Activated naive CD8-positive, alpha-beta T cell treated with anti-CD3 and anti-CD28 coated beads, Interleukin-2, amount 10 ng/mL, durations not matched to agents 7 days and 5 days (primary cell): ENCODE measurements around the gene HLCS. TPM values are rescaled to one million over a fixed set of nuclear protein-coding genes. Genes with fewer than 3 reads are reported as not detected.
"Not testable (repeated sequence)": the region's sequence is repeated elsewhere in the genome, so short reads cannot be mapped to it uniquely, and the experiment has no call there.

Experiments
- ATAC-seq: fragments of 150-1000 bp; cut with Tn5 transposase; one replicate; pipeline ENCODE4 v1.10.0; 2021; ENCODE audit warnings: low read depth, moderate library complexity
- POLR2A ChIA-PET: fragments of 350-600 bp; sonication (Branson Sonifier 250); formaldehyde crosslinking; loops from one replicate; lab custom pipeline; 2021; ENCODE audit warnings: antibody characterized with exemption; lab: Charles Lee
- DNase-seq: peaks from one replicate; pipeline ENCODE4 v3.0.0; 2021
- H3K27ac Mint-ChIP-seq: one replicate; pipeline ENCODE4 v1.8.0; 2022; ENCODE audit warnings: mild to moderate bottlenecking, mixed read lengths
- H3K27me3 Mint-ChIP-seq: one replicate; pipeline ENCODE4 v1.8.0; 2022; ENCODE audit warnings: mild to moderate bottlenecking, moderate library complexity, mixed read lengths
- H3K36me3 Mint-ChIP-seq: one replicate; pipeline ENCODE4 v1.8.0; 2021; ENCODE audit warnings: mild to moderate bottlenecking, mixed read lengths
- H3K4me1 Mint-ChIP-seq: one replicate; pipeline ENCODE4 v1.8.0; 2021; ENCODE audit warnings: mixed read lengths
- H3K4me3 Mint-ChIP-seq: one replicate; pipeline ENCODE4 v1.8.0; 2022; ENCODE audit warnings: mild to moderate bottlenecking, moderate library complexity, mixed read lengths
- H3K9me3 Mint-ChIP-seq: one replicate; pipeline ENCODE4 v1.8.0; 2021; ENCODE audit warnings: mixed read lengths
- total RNA-seq, 2 experiments: library from RNA; stranded (reverse); gene quantifications; one replicate each; pipeline ENCODE4 v1.2.3, GENCODE V29; 2021

The HLCS gene
- total RNA-seq, 2 experiments from 2014 or later = 17.4 to 17.8 TPM

DNA sequence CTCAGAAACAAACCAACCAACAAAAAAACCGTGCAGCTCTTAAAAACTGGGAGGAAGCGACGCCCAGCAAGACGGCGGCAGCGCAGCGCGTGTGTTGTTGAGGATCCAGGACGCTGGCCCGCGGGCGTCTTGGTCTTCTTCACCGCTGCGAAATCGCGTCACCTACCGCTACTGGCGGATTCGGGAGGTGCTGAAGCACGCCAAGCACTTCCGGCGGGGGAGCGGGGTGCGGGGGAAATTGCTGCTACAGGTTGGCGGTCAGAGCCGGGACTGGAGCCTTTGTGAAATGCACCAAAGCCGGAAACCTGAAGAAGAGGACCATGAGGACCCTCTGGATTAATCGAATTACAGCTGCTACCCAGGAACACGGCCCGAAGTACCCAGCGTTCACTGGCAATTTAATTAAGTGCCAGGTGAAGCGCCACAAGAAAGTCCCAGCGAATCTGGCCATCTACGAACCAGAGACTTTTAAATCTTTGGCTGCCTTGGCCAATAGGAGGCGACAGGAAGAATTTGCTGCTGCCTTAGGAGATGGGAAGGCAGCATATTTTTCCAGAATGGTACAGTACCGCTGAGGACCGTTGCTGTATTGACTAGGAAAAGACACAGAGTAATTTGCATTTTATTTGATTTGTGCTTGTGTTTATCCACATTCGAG is 28.2 kb upstream of the HLCS start:
- peak overlapping the region; percentile 16 for H3K4me3 Mint-ChIP-seq
- H3K9me3 Mint-ChIP-seq = peaks cover 1% of the 10 kb centered on the region
- ATAC-seq = no peak
- POLR2A ChIA-PET = no interaction called here
- H3K36me3 Mint-ChIP-seq = no peaks in the 10 kb centered on the region
- peak; percentile 52 for DNase-seq
- H3K27ac Mint-ChIP-seq = peak overlapping the region; percentile 45
- H3K27me3 Mint-ChIP-seq = no peaks in the 10 kb centered on the region
- peaks cover 6% of the 10 kb centered on the region for H3K4me1 Mint-ChIP-seq

DNA sequence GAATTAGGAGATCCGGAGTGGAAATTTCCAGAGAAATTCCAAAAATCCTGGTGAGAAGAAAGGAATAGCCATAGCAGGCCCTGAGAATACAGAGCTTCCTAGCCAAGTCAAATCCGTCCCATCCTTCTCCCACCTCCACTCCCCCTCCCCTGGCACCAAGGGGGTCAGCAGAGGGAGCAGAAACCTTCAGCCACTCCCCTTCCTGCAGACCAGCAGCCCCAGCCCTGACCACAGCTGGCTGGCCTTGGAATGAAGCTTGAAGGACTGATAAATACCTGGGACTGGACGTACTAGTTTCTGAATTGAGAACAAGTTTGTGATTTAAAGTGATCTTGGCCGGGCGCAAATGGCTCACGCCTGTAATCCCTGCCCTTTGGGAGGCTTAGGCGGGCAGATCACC is 26.2 kb upstream of the HLCS start:
- Mint-ChIP-seq H3K4me1 (peaks cover 16% of the 10 kb centered on the region), H3K27me3 (no peaks in the 10 kb centered on the region), H3K27ac (no peak overlapping the region), H3K36me3 (no peaks in the 10 kb centered on the region), H3K4me3 (no peak overlapping the region), H3K9me3 (peaks cover 1% of the 10 kb centered on the region)
- ATAC-seq (no peak), DNase-seq (no peak)
- POLR2A ChIA-PET = interaction anchor here (1.3 kb wide), 1 partner anchor 25 kb away, joined by 3 read pairs; no protein-coding TSS in a partner anchor

- ATAC-seq (no peak), DNase-seq (no peak)
- H3K27ac Mint-ChIP-seq = peak overlapping the region; percentile 87
- H3K4me1 Mint-ChIP-seq = peaks cover 28% of the 10 kb centered on the region
- peaks cover 2% of the 10 kb centered on the region for H3K36me3 Mint-ChIP-seq
- no peaks in the 10 kb centered on the region for H3K27me3 Mint-ChIP-seq
- peak overlapping the region; percentile 88 for H3K4me3 Mint-ChIP-seq
- H3K9me3 Mint-ChIP-seq = peaks cover 1% of the 10 kb centered on the region
- POLR2A ChIA-PET = interaction anchor here (1.0 to 1.6 kb wide), 3 partner anchors 10 to 277 kb away, joined by 3 to 4 read pairs (median 3); no protein-coding TSS in a partner anchor
Observed at GRCh38 chr21:36990508-36991205, 24.2 kb upstream of the HLCS start.

- H3K27ac Mint-ChIP-seq = peak overlapping the region; percentile 91
- ATAC-seq (peak; percentile 94), DNase-seq (peak; percentile 93)
- H3K4me3 Mint-ChIP-seq = peak overlapping the region; percentile 88
- peaks cover 2% of the 10 kb centered on the region for H3K36me3 Mint-ChIP-seq
- no peaks in the 10 kb centered on the region for H3K27me3 Mint-ChIP-seq
- peaks cover 29% of the 10 kb centered on the region for H3K4me1 Mint-ChIP-seq
- POLR2A ChIA-PET = interaction anchor here (0.7 to 1.6 kb wide), 6 partner anchors 10 to 278 kb away, joined by 3 to 13 read pairs (median 4); partner anchors contain the start of gene HLCS
- H3K9me3 Mint-ChIP-seq = peaks cover 1% of the 10 kb centered on the region
Observed at GRCh38 chr21:36989699-36990507, 23.4 kb upstream of the HLCS start.

DNA sequence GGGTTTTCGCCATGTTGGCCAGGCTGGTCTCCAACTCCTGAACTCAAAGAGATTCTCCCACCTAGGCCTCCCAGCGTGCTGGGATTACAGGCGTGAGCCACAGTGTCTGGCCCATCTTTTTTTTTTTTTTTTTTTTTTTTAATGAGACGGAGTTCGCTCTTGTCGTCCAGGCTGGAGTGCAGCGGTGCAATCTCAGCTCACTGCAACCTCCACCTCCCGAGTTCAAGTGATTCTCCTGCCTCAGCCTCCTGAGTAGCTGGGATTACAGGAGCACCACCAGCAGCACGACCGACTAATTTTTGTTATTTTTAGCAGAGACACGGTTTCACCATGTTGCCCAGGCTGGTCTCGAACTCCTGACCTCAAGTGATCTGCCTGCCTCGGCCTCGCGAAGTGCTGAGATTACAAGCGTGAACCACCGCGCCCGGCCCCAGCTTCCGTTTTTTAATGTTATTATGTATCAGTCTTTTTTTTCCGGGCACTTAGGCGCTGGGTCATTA is 22.8 kb upstream of the HLCS start:
- H3K27me3 Mint-ChIP-seq, ATAC-seq, H3K36me3 Mint-ChIP-seq, DNase-seq, H3K9me3 Mint-ChIP-seq: not testable (repeated sequence)
- POLR2A ChIA-PET = interaction anchor here (0.7 to 1.6 kb wide), 6 partner anchors 10 to 279 kb away, joined by 3 to 13 read pairs (median 4); partner anchors contain the start of gene HLCS
- Mint-ChIP-seq H3K4me3 (peak overlapping the region; percentile 82), H3K27ac (peak overlapping the region; percentile 91), H3K4me1 (peaks cover 27% of the 10 kb centered on the region)

GRCh38 chr21:36988536-36988935 is 22.1 kb upstream of the HLCS start:
- Mint-ChIP-seq H3K4me3 (peak overlapping the region; percentile 26), H3K27ac (peak overlapping the region; percentile 32), H3K9me3 (peaks cover 1% of the 10 kb centered on the region), H3K27me3 (no peaks in the 10 kb centered on the region), H3K36me3 (peaks cover 2% of the 10 kb centered on the region), H3K4me1 (peaks cover 27% of the 10 kb centered on the region)
- POLR2A ChIA-PET = interaction anchor here (1.6 kb wide), 1 partner anchor 22 kb away, joined by 13 read pairs; the partner anchor contains the start of gene HLCS
- DNase-seq = no peak
- ATAC-seq = no peak

GRCh38 chr21:36987845-36988244 is 21.4 kb upstream of the HLCS start:
- POLR2A ChIA-PET = interaction anchor here (1.2 to 1.7 kb wide), 2 partner anchors 20 to 21 kb away, joined by 3 read pairs; partner anchors contain the start of gene HLCS

GRCh38 chr21:36985751-36986594 is 19.5 kb upstream of the HLCS start:
- H3K36me3 Mint-ChIP-seq = peaks cover 2% of the 10 kb centered on the region
- H3K27ac Mint-ChIP-seq = peak overlapping the region; percentile 59
- DNase-seq (no peak), ATAC-seq (no peak)
- H3K4me1 Mint-ChIP-seq = peaks cover 31% of the 10 kb centered on the region
- no peaks in the 10 kb centered on the region for H3K9me3 Mint-ChIP-seq
- POLR2A ChIA-PET = no interaction called here
- peak overlapping the region; percentile 39 for H3K4me3 Mint-ChIP-seq
- peaks cover 2% of the 10 kb centered on the region for H3K27me3 Mint-ChIP-seq

More at GRCh38 chr21:36987845-36988244, 21.4 kb upstream of the HLCS start:
- Mint-ChIP-seq H3K27ac (no peak overlapping the region), H3K36me3 (peaks cover 2% of the 10 kb centered on the region), H3K9me3 (no peaks in the 10 kb centered on the region), H3K4me1 (peaks cover 26% of the 10 kb centered on the region), H3K4me3 (no peak overlapping the region), H3K27me3 (no peaks in the 10 kb centered on the region)
- DNase-seq = no peak
- ATAC-seq = no peak

DNA sequence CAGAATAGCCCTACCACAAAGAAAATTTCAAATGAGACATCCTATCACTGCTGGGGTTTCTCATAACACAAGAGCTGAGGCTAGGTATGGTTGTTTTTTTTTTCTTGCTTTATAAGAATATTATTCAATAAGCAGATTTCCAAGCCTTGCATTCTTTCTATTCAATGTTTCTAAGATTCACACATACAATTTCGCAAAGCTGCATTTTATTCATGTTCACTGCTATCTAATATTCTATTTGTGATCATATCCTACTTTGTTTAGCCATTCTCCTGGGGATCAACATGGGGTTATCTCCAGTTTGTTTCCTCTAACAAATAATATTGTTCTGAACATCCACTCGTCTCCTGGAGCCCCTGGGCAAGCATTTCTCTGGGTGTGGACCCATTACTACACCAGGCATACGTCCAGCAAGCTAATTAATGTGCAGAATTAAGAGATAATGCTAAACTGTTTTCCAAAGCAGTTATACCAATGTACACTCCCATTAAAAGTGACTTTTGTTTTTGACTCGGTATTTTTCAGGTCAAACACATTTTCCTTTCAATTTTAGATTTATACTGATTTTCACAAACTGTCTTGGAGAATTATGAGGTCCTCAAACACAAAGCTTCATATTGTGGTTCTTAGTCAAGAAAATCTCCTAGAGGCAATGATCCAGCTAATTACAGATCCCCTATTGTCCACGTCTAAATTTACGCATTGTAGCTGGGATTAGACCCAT is 15.7 kb upstream of the HLCS start:
- Mint-ChIP-seq H3K4me1 (peaks cover 31% of the 10 kb centered on the region), H3K36me3 (peaks cover 2% of the 10 kb centered on the region), H3K9me3 (no peaks in the 10 kb centered on the region), H3K27me3 (peaks cover 4% of the 10 kb centered on the region), H3K4me3 (no peak overlapping the region), H3K27ac (no peak overlapping the region)
- POLR2A ChIA-PET = no interaction called here
- DNase-seq = no peak
- no peak for ATAC-seq

DNA sequence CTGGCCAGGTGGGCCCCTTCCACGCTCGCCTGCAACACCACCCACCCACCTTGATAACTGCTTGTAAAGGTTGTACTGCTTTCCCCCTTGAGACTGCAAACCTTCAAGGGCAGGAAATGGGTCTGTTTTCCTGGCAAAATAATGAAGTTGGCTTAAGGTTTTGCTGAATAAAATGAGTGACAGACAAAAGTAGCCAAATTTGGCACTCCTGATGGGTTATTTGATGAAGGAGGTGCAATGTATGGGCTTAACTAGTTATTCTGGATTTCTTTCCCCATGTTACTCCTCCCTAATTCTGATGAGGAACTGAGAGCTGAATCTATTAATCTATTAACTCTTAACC is 14.6 kb upstream of the HLCS start:
- peak overlapping the region; percentile 60 for H3K27ac Mint-ChIP-seq
- DNase-seq = no peak
- POLR2A ChIA-PET = no interaction called here
- peaks cover 28% of the 10 kb centered on the region for H3K4me1 Mint-ChIP-seq
- peaks cover 4% of the 10 kb centered on the region for H3K27me3 Mint-ChIP-seq
- H3K9me3 Mint-ChIP-seq = no peaks in the 10 kb centered on the region
- no peak for ATAC-seq
- peak overlapping the region; percentile 83 for H3K4me3 Mint-ChIP-seq
- no peaks in the 10 kb centered on the region for H3K36me3 Mint-ChIP-seq

DNA sequence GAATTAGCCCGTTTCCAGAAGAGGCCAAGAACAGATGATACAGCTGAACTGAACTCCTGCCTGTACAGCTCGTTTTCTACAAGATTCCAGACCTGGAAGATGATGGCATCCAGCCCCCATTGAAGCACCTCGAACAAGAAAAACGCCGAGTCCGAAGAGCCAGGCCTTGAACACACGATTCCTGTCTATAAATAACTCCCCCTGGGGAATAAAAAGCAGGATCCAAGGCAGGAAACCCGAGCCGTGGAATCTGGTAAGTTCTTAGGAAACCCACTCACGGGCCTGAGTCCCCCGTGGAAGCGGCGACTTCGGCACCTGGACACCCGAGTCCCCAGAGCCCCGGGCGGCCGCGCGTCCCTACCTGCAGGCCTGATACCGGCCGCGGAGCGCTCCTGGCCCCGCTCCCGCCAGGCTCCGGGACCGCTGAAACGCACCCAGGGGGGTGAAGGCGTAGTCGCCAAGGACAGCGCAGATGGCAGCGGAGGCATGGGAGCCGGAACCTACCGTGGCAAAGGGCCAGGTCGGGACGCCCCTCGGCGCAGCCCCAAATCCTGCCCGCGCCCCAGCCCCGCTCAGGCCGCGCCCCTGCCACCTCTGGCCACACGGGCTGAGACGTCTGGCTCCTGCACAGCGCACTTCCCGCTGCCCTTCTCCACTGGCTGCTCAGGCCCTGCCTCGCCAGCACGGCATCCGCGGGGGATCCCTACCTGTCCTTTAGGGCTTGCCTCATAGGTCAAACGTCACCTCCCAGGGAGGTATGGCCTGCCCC is 14.0 kb upstream of the HLCS start:
- H3K36me3 Mint-ChIP-seq = no peaks in the 10 kb centered on the region
- peak; percentile 44 for ATAC-seq
- H3K27ac Mint-ChIP-seq = peak overlapping the region; percentile 60
- POLR2A ChIA-PET = interaction anchor here (1.2 to 2.1 kb wide), 2 partner anchors 9 to 11 kb away, joined by 3 to 6 read pairs; no protein-coding TSS in a partner anchor
- H3K4me1 Mint-ChIP-seq = peaks cover 24% of the 10 kb centered on the region
- peak overlapping the region; percentile 83 for H3K4me3 Mint-ChIP-seq
- H3K9me3 Mint-ChIP-seq = no peaks in the 10 kb centered on the region
- H3K27me3 Mint-ChIP-seq = peaks cover 4% of the 10 kb centered on the region
- DNase-seq = peak; percentile 49
